Measurements from ENCODE around the gene GHR. TPM values are rescaled to one million over a fixed set of nuclear protein-coding genes. Genes with fewer than 3 reads are reported as not detected.

Gene GHR
- total and polyA plus RNA-seq, 2 of the 8 experiments (the other 6 are each of a cell fraction or from before 2014, with no cell fraction given): 0.15 to 0.19 TPM

DNA sequence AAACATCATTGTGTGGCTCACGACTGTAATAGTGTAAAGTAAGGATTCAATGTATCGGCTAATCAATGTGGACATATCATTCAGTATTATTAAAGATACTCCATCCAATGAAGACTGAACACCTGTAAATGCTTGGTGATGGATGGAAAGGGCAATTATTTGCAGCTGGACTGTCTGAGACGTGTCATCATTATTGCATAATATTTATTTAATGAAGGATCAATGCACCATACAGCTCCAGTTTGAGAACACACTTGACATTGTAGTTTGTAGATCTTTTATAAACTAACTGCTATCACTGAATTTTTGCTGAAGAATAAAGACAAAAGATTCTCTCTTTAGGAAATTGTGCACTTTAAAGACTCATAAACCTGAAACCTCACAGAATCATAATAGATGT is 215.7 kb downstream of the GHR start (continued):
- TF ChIP-seq, protein P1, sequence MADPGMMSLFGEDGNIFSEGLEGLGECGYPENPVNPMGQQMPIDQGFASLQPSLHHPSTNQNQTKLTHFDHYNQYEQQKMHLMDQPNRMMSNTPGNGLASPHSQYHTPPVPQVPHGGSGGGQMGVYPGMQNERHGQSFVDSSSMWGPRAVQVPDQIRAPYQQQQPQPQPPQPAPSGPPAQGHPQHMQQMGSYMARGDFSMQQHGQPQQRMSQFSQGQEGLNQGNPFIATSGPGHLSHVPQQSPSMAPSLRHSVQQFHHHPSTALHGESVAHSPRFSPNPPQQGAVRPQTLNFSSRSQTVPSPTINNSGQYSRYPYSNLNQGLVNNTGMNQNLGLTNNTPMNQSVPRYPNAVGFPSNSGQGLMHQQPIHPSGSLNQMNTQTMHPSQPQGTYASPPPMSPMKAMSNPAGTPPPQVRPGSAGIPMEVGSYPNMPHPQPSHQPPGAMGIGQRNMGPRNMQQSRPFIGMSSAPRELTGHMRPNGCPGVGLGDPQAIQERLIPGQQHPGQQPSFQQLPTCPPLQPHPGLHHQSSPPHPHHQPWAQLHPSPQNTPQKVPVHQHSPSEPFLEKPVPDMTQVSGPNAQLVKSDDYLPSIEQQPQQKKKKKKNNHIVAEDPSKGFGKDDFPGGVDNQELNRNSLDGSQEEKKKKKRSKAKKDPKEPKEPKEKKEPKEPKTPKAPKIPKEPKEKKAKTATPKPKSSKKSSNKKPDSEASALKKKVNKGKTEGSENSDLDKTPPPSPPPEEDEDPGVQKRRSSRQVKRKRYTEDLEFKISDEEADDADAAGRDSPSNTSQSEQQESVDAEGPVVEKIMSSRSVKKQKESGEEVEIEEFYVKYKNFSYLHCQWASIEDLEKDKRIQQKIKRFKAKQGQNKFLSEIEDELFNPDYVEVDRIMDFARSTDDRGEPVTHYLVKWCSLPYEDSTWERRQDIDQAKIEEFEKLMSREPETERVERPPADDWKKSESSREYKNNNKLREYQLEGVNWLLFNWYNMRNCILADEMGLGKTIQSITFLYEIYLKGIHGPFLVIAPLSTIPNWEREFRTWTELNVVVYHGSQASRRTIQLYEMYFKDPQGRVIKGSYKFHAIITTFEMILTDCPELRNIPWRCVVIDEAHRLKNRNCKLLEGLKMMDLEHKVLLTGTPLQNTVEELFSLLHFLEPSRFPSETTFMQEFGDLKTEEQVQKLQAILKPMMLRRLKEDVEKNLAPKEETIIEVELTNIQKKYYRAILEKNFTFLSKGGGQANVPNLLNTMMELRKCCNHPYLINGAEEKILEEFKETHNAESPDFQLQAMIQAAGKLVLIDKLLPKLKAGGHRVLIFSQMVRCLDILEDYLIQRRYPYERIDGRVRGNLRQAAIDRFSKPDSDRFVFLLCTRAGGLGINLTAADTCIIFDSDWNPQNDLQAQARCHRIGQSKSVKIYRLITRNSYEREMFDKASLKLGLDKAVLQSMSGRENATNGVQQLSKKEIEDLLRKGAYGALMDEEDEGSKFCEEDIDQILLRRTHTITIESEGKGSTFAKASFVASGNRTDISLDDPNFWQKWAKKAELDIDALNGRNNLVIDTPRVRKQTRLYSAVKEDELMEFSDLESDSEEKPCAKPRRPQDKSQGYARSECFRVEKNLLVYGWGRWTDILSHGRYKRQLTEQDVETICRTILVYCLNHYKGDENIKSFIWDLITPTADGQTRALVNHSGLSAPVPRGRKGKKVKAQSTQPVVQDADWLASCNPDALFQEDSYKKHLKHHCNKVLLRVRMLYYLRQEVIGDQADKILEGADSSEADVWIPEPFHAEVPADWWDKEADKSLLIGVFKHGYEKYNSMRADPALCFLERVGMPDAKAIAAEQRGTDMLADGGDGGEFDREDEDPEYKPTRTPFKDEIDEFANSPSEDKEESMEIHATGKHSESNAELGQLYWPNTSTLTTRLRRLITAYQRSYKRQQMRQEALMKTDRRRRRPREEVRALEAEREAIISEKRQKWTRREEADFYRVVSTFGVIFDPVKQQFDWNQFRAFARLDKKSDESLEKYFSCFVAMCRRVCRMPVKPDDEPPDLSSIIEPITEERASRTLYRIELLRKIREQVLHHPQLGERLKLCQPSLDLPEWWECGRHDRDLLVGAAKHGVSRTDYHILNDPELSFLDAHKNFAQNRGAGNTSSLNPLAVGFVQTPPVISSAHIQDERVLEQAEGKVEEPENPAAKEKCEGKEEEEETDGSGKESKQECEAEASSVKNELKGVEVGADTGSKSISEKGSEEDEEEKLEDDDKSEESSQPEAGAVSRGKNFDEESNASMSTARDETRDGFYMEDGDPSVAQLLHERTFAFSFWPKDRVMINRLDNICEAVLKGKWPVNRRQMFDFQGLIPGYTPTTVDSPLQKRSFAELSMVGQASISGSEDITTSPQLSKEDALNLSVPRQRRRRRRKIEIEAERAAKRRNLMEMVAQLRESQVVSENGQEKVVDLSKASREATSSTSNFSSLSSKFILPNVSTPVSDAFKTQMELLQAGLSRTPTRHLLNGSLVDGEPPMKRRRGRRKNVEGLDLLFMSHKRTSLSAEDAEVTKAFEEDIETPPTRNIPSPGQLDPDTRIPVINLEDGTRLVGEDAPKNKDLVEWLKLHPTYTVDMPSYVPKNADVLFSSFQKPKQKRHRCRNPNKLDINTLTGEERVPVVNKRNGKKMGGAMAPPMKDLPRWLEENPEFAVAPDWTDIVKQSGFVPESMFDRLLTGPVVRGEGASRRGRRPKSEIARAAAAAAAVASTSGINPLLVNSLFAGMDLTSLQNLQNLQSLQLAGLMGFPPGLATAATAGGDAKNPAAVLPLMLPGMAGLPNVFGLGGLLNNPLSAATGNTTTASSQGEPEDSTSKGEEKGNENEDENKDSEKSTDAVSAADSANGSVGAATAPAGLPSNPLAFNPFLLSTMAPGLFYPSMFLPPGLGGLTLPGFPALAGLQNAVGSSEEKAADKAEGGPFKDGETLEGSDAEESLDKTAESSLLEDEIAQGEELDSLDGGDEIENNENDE (IDR thresholded peaks at IDR 0.05; ENCODE audit: insufficient replicate concordance, low read length): no peak

All from H1 (cell line).